ENCODE results near the gene PKNOX2. TPM values are rescaled to one million over a fixed set of nuclear protein-coding genes. Genes with fewer than 3 reads are reported as not detected.

PKNOX2 gene
- total and polyA plus RNA-seq, 9 donors = 10.6 to 42.3 (median 30.0) TPM

DNA sequence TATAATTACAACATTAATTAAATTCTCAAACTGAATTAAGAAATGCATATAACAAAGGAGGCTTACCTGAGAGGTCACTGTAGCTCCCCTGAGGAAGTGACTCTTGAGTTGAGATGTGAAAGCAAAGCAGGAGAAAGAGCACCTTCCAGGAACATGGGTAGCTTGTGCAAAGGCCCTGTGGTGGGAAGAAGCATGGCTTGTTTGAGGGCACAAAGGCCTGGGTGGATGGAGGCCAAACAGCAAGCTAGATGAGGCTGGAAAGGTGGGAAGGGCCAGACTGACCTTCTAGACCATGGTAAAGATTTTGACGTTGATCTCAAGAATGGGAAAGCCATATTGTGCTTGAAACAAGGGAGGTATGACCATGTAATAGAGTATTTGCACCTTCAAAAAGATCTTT, 155.1 kb downstream of the PKNOX2 start:
- intact Hi-C loops (cut with DNase I) = no loop called here
- H3K27me3 ChIP-seq = no peaks in the 10 kb centered on the region
- no peak overlapping the region for H3K27ac ChIP-seq
- DNase-seq = no peak
- peaks cover 9% of the 10 kb centered on the region for H3K4me1 ChIP-seq (ENCODE audit: insufficient read depth)
- TF ChIP-seq, protein P1, sequence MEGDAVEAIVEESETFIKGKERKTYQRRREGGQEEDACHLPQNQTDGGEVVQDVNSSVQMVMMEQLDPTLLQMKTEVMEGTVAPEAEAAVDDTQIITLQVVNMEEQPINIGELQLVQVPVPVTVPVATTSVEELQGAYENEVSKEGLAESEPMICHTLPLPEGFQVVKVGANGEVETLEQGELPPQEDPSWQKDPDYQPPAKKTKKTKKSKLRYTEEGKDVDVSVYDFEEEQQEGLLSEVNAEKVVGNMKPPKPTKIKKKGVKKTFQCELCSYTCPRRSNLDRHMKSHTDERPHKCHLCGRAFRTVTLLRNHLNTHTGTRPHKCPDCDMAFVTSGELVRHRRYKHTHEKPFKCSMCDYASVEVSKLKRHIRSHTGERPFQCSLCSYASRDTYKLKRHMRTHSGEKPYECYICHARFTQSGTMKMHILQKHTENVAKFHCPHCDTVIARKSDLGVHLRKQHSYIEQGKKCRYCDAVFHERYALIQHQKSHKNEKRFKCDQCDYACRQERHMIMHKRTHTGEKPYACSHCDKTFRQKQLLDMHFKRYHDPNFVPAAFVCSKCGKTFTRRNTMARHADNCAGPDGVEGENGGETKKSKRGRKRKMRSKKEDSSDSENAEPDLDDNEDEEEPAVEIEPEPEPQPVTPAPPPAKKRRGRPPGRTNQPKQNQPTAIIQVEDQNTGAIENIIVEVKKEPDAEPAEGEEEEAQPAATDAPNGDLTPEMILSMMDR (IDR thresholded peaks at IDR 0.05) = no peak
- TF ChIP-seq POLR2A (IDR thresholded peaks at IDR 0.05) (no peak), EP300 (IDR thresholded peaks at IDR 0.05) (no peak)
- H3K9me3 ChIP-seq = no peaks in the 10 kb centered on the region
- H3K4me3 ChIP-seq = no peak overlapping the region
- 75 to 81% (median 81%) methylated on average over 1 of the region's 1 CpG for WGBS, 3 donors
- no peaks in the 10 kb centered on the region for H3K36me3 ChIP-seq

DNA sequence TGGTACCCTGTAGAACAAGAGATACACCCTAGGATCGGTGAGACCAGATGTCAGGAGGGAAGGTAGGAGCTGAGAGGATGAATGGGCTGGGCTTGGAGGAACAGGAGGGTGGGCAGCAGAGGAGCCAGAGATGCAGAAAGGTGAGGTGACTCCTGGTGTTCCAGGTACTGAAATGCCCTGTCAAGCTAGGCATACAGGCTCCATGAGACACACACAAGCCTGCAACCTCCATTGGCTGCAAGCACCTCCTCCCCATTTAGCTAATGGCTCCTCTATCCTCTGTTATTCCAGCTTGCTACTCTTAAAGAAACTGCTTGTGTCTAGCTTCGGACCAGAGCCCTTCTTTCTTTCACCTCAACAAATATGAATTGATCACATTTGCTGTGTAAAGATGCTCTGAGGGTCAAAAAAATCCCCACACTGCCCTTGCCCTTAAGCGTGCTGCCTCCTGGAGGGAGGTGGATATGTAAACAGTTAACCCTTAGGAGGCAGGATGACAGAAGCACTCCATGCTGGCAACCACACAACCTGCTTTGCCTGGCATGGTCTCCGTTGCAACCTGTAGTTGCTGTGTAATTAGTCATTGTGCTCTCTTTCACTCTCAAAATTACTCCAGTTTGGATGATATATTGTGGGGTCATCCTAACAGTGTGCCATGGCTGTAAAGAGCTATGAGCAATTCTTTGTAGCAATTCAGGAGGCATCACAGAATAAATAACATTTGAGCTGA, 156.0 kb downstream of the PKNOX2 start:
- no peak overlapping the region for H3K4me3 ChIP-seq
- DNase-seq = no peak
- TF ChIP-seq POLR2A (IDR thresholded peaks at IDR 0.05) (no peak), EP300 (IDR thresholded peaks at IDR 0.05) (no peak)
- TF ChIP-seq, protein P1 (IDR thresholded peaks at IDR 0.05) = no peak
- intact Hi-C loops (cut with DNase I) = no loop called here
- H3K36me3 ChIP-seq = no peaks in the 10 kb centered on the region
- H3K27me3 ChIP-seq = no peaks in the 10 kb centered on the region
- H3K4me1 ChIP-seq (ENCODE audit: insufficient read depth) = peaks cover 4% of the 10 kb centered on the region
- 80 to 82% (median 80%) methylated on average over 4 of the region's 4 CpGs for WGBS, 3 donors
- H3K9me3 ChIP-seq = no peaks in the 10 kb centered on the region
- H3K27ac ChIP-seq = no peak overlapping the region

DNA sequence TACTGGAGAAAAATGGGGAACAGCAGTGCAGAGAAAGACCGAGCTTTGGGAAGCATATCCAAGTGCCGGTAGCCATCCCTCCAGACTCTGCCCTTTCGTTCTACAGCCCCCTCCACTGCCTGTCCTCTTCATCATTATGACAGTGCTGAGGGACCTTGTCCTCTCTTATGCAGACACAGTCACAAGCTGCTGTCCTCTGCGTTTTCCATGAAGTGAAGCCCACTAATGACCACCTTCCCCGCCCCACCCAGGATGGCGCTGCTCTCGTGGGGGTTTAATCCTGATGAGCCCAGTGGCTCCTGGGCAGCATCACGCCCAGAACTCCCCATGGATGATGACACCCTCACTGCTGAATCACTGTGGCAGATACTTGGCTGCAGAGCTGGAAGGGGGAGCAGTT, 157.7 kb downstream of the PKNOX2 start:
- H3K27me3 ChIP-seq = no peaks in the 10 kb centered on the region
- WGBS, 3 donors = 81 to 89% (median 83%) methylated on average over 8 of the region's 8 CpGs
- H3K27ac ChIP-seq = no peak overlapping the region
- TF ChIP-seq POLR2A (IDR thresholded peaks at IDR 0.05) (no peak), EP300 (IDR thresholded peaks at IDR 0.05) (no peak)
- TF ChIP-seq, protein P1 (IDR thresholded peaks at IDR 0.05) = no peak
- DNase-seq = no peak
- peaks cover 1% of the 10 kb centered on the region for H3K4me1 ChIP-seq (ENCODE audit: insufficient read depth)
- no peak overlapping the region for H3K4me3 ChIP-seq
- intact Hi-C loops (cut with DNase I) = no loop called here
- H3K9me3 ChIP-seq = no peaks in the 10 kb centered on the region
- no peaks in the 10 kb centered on the region for H3K36me3 ChIP-seq

DNA sequence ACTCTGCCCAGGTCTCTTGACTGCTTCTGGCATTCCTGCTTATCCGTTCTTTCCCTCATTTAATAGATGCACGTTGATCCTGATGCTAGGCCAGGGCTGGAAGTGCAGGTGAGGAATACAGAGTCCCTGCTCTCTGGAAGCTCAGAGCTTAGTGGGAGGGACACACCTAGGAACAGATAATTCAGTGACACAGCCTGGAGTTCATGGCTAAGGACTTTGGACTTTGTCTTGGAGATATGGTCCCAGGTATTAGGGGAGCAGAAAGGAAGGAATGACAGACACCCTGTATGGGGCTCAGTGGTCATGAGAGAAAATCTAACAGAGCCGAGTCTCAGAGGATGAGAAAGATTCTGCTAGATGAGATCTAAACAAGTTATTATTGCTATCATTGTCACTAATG, 160.6 kb downstream of the PKNOX2 start:
- TF ChIP-seq, protein P1 (IDR thresholded peaks at IDR 0.05) = no peak
- no peak for TF ChIP-seq EP300 (IDR thresholded peaks at IDR 0.05)
- no peak for TF ChIP-seq POLR2A (IDR thresholded peaks at IDR 0.05)
- DNase-seq = no peak
- Histone ChIP-seq H3K9me3 (no peaks in the 10 kb centered on the region), H3K27ac (no peak overlapping the region), H3K36me3 (no peaks in the 10 kb centered on the region), H3K4me3 (no peak overlapping the region), H3K4me1 (ENCODE audit: insufficient read depth) (peaks cover 1% of the 10 kb centered on the region), H3K27me3 (no peaks in the 10 kb centered on the region)
- intact Hi-C loops (cut with DNase I) = no loop called here
- 90 to 98% (median 94%) methylated on average over 3 of the region's 3 CpGs for WGBS, 3 donors

Measured in ovary (tissue), 9 donors.